Measurements from ENCODE around the gene RALGAPA1.

The RALGAPA1 gene

GRCh38 chr14:35712466-35712865 lies 96.6 kb downstream of the RALGAPA1 start:
- H3K4me3 ChIP-seq (ENCODE audit: low read length), result no peak overlapping the region
- no peak for TF ChIP-seq CTCF (conservative IDR thresholded peaks at IDR 0.05; ENCODE audit: low read depth, low read length)
- no peak for DNase-seq (ENCODE audit: low read depth)

- no peak for TF ChIP-seq CTCF (conservative IDR thresholded peaks at IDR 0.05; ENCODE audit: low read depth, low read length)
- no peak for DNase-seq (ENCODE audit: low read depth)
- H3K4me3 ChIP-seq (ENCODE audit: low read length), result no peak overlapping the region
These were observed 101.0 kb downstream of the RALGAPA1 start for GRCh38 chr14:35708062-35708461.

GRCh38 chr14:35705636-35706035 lies 103.5 kb downstream of the RALGAPA1 start:
- no peak for DNase-seq (ENCODE audit: low read depth)
- no peak overlapping the region for H3K4me3 ChIP-seq (ENCODE audit: low read length)
- no peak for TF ChIP-seq CTCF (conservative IDR thresholded peaks at IDR 0.05; ENCODE audit: low read depth, low read length)

- no peak overlapping the region for H3K4me3 ChIP-seq (ENCODE audit: low read length)
- no peak for DNase-seq (ENCODE audit: low read depth)
- no peak for TF ChIP-seq CTCF (conservative IDR thresholded peaks at IDR 0.05; ENCODE audit: low read depth, low read length)
These were observed 104.2 kb downstream of the RALGAPA1 start for GRCh38 chr14:35704793-35705493.

GRCh38 chr14:35701531-35701930 lies 107.6 kb downstream of the RALGAPA1 start:
- TF ChIP-seq CTCF (conservative IDR thresholded peaks at IDR 0.05; ENCODE audit: low read depth, low read length), result no peak
- DNase-seq (ENCODE audit: low read depth), result no peak
- no peak overlapping the region for H3K4me3 ChIP-seq (ENCODE audit: low read length)

GRCh38 chr14:35699791-35700444 lies 109.2 kb downstream of the RALGAPA1 start:
- no peak overlapping the region for H3K4me3 ChIP-seq (ENCODE audit: low read length)
- TF ChIP-seq CTCF (conservative IDR thresholded peaks at IDR 0.05; ENCODE audit: low read depth, low read length), result no peak
- no peak for DNase-seq (ENCODE audit: low read depth)

- H3K4me3 ChIP-seq (ENCODE audit: low read length), result no peak overlapping the region
- DNase-seq (ENCODE audit: low read depth), result no peak
- TF ChIP-seq CTCF (conservative IDR thresholded peaks at IDR 0.05; ENCODE audit: low read depth, low read length), result no peak
These were observed 112.5 kb downstream of the RALGAPA1 start for GRCh38 chr14:35696575-35696974.

All from retinal pigment epithelial cell (primary cell).